Kidney glomerular epithelial cell (primary cell): ENCODE measurements around the gene TMEM132D.

Experiments
- DNase-seq: peaks from one replicate; lab custom pipeline; 2025; lab: John Stamatoyannopoulos, UW

TMEM132D gene

GRCh38 chr12:129184127-129184928, 719.5 kb downstream of the TMEM132D start:
- no peak for DNase-seq

- no peak for DNase-seq
Observed at GRCh38 chr12:129179941-129180553, 723.8 kb downstream of the TMEM132D start.

- DNase-seq = no peak
Observed at GRCh38 chr12:129169928-129170327, 733.9 kb downstream of the TMEM132D start.

GRCh38 chr12:129163861-129164260, 740.0 kb downstream of the TMEM132D start:
- DNase-seq = no peak

GRCh38 chr12:129163461-129163860, 740.4 kb downstream of the TMEM132D start:
- no peak for DNase-seq

GRCh38 chr12:129162805-129163204, 741.0 kb downstream of the TMEM132D start:
- no peak for DNase-seq

- DNase-seq = no peak
Observed at GRCh38 chr12:129161511-129161910, 742.3 kb downstream of the TMEM132D start.

GRCh38 chr12:129160282-129160681, 743.5 kb downstream of the TMEM132D start:
- DNase-seq = no peak

- no peak for DNase-seq
Observed at GRCh38 chr12:129152351-129153104, 751.3 kb downstream of the TMEM132D start.

- no peak for DNase-seq
Observed at GRCh38 chr12:129150721-129151120, 753.1 kb downstream of the TMEM132D start.

- no peak for DNase-seq
Observed at GRCh38 chr12:129145381-129145780, 758.4 kb downstream of the TMEM132D start.

- DNase-seq = no peak
Observed at GRCh38 chr12:129138776-129139175, 765.0 kb downstream of the TMEM132D start.

GRCh38 chr12:129136694-129137325, 767.0 kb downstream of the TMEM132D start:
- DNase-seq = no peak

- no peak for DNase-seq
Observed at GRCh38 chr12:129127771-129128170, 776.1 kb downstream of the TMEM132D start.

- no peak for DNase-seq
Observed at GRCh38 chr12:129127211-129127610, 776.6 kb downstream of the TMEM132D start.

GRCh38 chr12:129119537-129119936, 784.3 kb downstream of the TMEM132D start:
- no peak for DNase-seq

GRCh38 chr12:129115558-129115957, 788.3 kb downstream of the TMEM132D start:
- DNase-seq = no peak

GRCh38 chr12:129110575-129110974, 793.2 kb downstream of the TMEM132D start:
- DNase-seq = no peak

- no peak for DNase-seq
Observed at GRCh38 chr12:129109174-129110001, 794.4 kb downstream of the TMEM132D start.

GRCh38 chr12:129106772-129107171, 797.1 kb downstream of the TMEM132D start:
- DNase-seq = no peak

- DNase-seq = no peak
Observed at GRCh38 chr12:129103231-129103630, 800.6 kb downstream of the TMEM132D start.
